Natural killer cell (primary cell): ENCODE measurements around the gene RUNX2. TPM values are rescaled to one million over a fixed set of nuclear protein-coding genes. Genes with fewer than 3 reads are reported as not detected.

Experiments
- ATAC-seq, 3 donors: fragments of 150-1000 bp in 2 of 3; fragments of 200-7000 bp in 1 of 3; cut with Tn5 transposase; 1 replicate in 1 of 3; 2 replicates in 2 of 3; pipeline ENCODE4 v1.10.0; 2021; ENCODE audit warnings: mild to moderate bottlenecking in 2 of 3, moderate library complexity in 2 of 3
- DNase-seq, 2 donors: peaks; one replicate each; pipeline versions ENCODE4 v3.0.0 to v3.0.0-alpha.2; 2013 to 2021; ENCODE audit warnings: mixed read lengths in 1 of 2
- H3K27ac ChIP-seq: one replicate; pipeline ENCODE4 v1.5.1; 2013; ENCODE audit warnings: mild to moderate bottlenecking, low read length
- H3K27me3 ChIP-seq: one replicate; pipeline ENCODE4 v1.6.1; 2013; ENCODE audit warnings: low read length; ENCODE audit not compliant: control insufficient read depth, insufficient read depth
- H3K36me3 ChIP-seq: one replicate; pipeline ENCODE4 v1.6.1; 2013; ENCODE audit warnings: low read length; ENCODE audit not compliant: control insufficient read depth, insufficient read depth
- H3K4me1 ChIP-seq: one replicate; pipeline ENCODE4 v1.6.1; 2013; ENCODE audit warnings: low read length; ENCODE audit not compliant: control insufficient read depth, insufficient read depth
- H3K4me3 ChIP-seq: one replicate; pipeline ENCODE4 v1.5.1; 2013; ENCODE audit warnings: low read length
- H3K9me3 ChIP-seq: one replicate; pipeline ENCODE4 v1.6.1; 2013; ENCODE audit warnings: low read length; ENCODE audit not compliant: control insufficient read depth, insufficient read depth
- H3K27ac Mint-ChIP-seq, 2 donors: one replicate each; pipeline ENCODE4 v1.8.0; 2022; ENCODE audit warnings: mild to moderate bottlenecking in 2 of 2, mixed read lengths in 2 of 2, moderate library complexity in 1 of 2
- H3K27me3 Mint-ChIP-seq, 2 donors: one replicate each; pipeline ENCODE4 v1.8.0; 2022; ENCODE audit warnings: low read depth in 2 of 2, mixed read lengths in 2 of 2
- H3K36me3 Mint-ChIP-seq: one replicate; pipeline ENCODE4 v1.8.0; 2022; ENCODE audit warnings: mixed read lengths
- H3K4me1 Mint-ChIP-seq, 2 donors: one replicate each; pipeline ENCODE4 v1.8.0; 2022; ENCODE audit warnings: mixed read lengths in 2 of 2
- H3K4me3 Mint-ChIP-seq: one replicate; pipeline ENCODE4 v1.8.0; 2022; ENCODE audit warnings: mild to moderate bottlenecking, moderate library complexity, mixed read lengths
- H3K9me3 Mint-ChIP-seq, 2 donors: one replicate each; pipeline ENCODE4 v1.8.0; 2022; ENCODE audit warnings: mixed read lengths in 2 of 2
- CTCF ChIP-seq: fragments of 200-600 bp; IDR thresholded peaks from one replicate; pipeline ENCODE4 v1.8.0; 2022; ENCODE audit warnings: antibody characterized with exemption
- WGBS: methylation state at CpG from one replicate; pipeline ENCODE4 v1.1.7; 2013; ENCODE audit warnings: missing lambda C conversion rate; ENCODE audit not compliant: insufficient coverage; 5-methylcytosine and 5-hydroxymethylcytosine counted together
- intact Hi-C: fragments of 100-400 bp; cut with micrococcal nuclease; formaldehyde crosslinking; loops from one replicate; pipeline ENCODE4 v1.14.2; 2022
- total RNA-seq, 4 donors: library from RNA; stranded (reverse); fragments of 120-200 nt in 1 of 4; gene quantifications; one replicate each; pipeline versions ENCODE4 v1.2.3 to v1.2.4, GENCODE V29; 2013 to 2022

The RUNX2 gene
- total RNA-seq, 3 donors from 2014 or later (not counting 1 experiment from before 2014, with no cell fraction given): 5.0 to 19.2 (median 7.0) TPM

DNA sequence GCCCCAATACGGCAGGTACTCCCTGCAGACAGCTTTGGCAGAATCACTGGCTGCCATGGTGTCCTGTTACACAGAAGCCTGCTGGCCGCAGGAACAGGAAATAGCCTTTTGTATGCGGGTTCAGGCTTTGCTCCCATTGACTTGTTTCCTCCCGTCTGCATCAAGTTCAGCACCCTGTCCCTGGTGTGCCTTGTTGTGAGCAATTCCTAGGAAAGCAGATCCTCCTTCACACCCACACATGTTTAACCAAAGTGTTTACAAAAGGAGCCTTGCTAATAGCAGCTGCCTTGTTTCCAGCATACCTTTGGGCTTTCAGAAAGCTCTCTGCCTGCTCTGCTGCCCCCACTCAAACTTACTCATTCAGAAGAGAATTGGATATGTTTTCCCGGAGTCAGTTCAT is 176.8 kb downstream of the RUNX2 start:
- Mint-ChIP-seq H3K4me1 (no peaks in the 10 kb centered on the region), H3K27ac (no peak overlapping the region), H3K27me3 (no peaks in the 10 kb centered on the region), H3K36me3 (no peaks in the 10 kb centered on the region), H3K9me3 (no peaks in the 10 kb centered on the region), H3K4me3 (no peak overlapping the region)
- no peak for TF ChIP-seq CTCF
- H3K9me3 ChIP-seq: no peaks in the 10 kb centered on the region
- H3K4me1 ChIP-seq: peaks cover 4% of the 10 kb centered on the region
- no peak overlapping the region for H3K27ac ChIP-seq
- H3K27me3 ChIP-seq: no peaks in the 10 kb centered on the region
- intact Hi-C loops: no loop called here
- no peak overlapping the region for H3K4me3 ChIP-seq
- 79% methylated on average over 5 of the region's 5 CpGs for WGBS
- DNase-seq: no peak
- peaks cover 2% of the 10 kb centered on the region for H3K36me3 ChIP-seq
- ATAC-seq: no peak

DNA sequence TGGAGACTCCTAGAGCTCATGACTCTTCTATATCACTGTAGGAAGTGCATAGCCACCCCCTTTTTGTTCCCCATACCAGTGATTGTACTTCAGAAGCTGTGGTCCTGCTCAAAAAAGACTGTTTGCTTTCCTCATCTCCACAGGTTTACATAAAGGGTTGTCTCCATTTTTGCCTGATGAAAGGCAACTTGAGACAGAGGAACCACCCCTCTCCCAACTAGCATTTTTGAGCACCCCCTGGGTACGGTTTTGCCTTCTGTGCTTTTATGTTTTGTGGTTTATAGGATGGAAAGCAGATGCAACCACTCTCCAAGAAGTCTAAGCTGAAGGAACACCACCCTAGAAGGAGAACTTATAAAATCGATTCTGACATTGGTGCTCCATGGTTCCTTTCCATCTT is 177.3 kb downstream of the RUNX2 start:
- H3K4me3 Mint-ChIP-seq: no peak overlapping the region

DNA sequence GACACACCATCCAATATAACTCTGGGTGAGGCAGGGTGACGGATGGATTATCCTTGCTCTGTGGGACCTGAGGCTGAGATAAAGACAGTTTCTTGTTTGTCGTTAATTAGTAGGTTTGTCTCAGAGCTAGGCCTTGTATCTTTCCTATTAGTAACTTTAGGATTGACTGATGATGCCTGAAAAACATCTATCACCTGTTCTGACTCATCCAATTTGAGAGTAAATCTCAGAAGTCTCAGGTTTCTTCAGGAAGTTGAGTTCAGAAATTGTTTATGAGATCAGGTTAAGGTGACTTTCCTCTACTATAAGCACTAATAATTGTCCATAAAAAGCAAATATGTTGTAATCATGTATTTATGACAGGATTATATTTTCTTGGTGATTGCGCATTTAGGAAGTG is 179.1 kb downstream of the RUNX2 start:
- ATAC-seq: no peak
- Histone ChIP-seq H3K36me3 (peaks cover 5% of the 10 kb centered on the region), H3K27me3 (no peaks in the 10 kb centered on the region), H3K4me3 (no peak overlapping the region), H3K27ac (no peak overlapping the region), H3K9me3 (no peaks in the 10 kb centered on the region), H3K4me1 (peaks cover 4% of the 10 kb centered on the region)
- Mint-ChIP-seq H3K9me3 (no peaks in the 10 kb centered on the region), H3K4me1 (no peaks in the 10 kb centered on the region), H3K27ac (no peak overlapping the region), H3K27me3 (no peaks in the 10 kb centered on the region), H3K36me3 (no peaks in the 10 kb centered on the region), H3K4me3 (no peak overlapping the region)
- 81% methylated on average over 2 of the region's 3 CpGs for WGBS
- intact Hi-C loops: no loop called here
- TF ChIP-seq CTCF: no peak
- no peak for DNase-seq

More for the DNA sequence above, 177.3 kb downstream of the RUNX2 start:
- Histone ChIP-seq H3K36me3 (peaks cover 2% of the 10 kb centered on the region), H3K4me3 (no peak overlapping the region), H3K27me3 (no peaks in the 10 kb centered on the region), H3K27ac (no peak overlapping the region), H3K9me3 (no peaks in the 10 kb centered on the region), H3K4me1 (peaks cover 4% of the 10 kb centered on the region)
- H3K27ac Mint-ChIP-seq: no peak overlapping the region
- H3K27me3 Mint-ChIP-seq: no peaks in the 10 kb centered on the region
- H3K36me3 Mint-ChIP-seq: no peaks in the 10 kb centered on the region
- no peaks in the 10 kb centered on the region for H3K4me1 Mint-ChIP-seq
- DNase-seq (no peak), ATAC-seq (no peak)
- H3K9me3 Mint-ChIP-seq: no peaks in the 10 kb centered on the region
- 74% methylated on average over 1 of the region's 2 CpGs for WGBS
- no peak for TF ChIP-seq CTCF
- intact Hi-C loops: no loop called here

DNA sequence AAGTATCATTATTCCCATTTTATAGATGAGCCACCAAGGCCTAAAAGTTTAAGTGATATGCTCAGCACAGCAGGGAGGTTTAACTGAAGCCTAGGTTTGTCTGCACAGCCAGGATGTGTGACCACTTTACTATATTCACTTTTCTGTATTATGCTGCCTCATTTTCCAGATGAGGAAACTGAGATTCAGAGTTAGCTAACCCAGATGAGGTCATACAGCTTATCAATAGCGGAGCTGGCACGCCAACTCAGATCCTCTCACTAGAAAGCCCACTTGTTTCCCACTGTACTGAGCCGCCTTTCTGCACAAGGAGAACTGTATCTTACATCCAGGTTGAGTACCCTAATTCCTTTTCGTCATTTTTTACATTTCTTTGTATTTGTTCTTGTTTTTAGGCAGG is 181.3 kb downstream of the RUNX2 start:
- Mint-ChIP-seq H3K36me3 (no peaks in the 10 kb centered on the region), H3K9me3 (no peaks in the 10 kb centered on the region), H3K4me3 (no peak overlapping the region), H3K27ac (no peak overlapping the region), H3K27me3 (no peaks in the 10 kb centered on the region), H3K4me1 (no peaks in the 10 kb centered on the region)
- H3K36me3 ChIP-seq: peaks cover 13% of the 10 kb centered on the region
- H3K27ac ChIP-seq: no peak overlapping the region
- TF ChIP-seq CTCF: no peak
- ATAC-seq (no peak), DNase-seq (no peak)
- intact Hi-C loops: no loop called here
- WGBS: 88% methylated on average over 4 of the region's 4 CpGs
- no peaks in the 10 kb centered on the region for H3K9me3 ChIP-seq
- no peak overlapping the region for H3K4me3 ChIP-seq
- no peaks in the 10 kb centered on the region for H3K27me3 ChIP-seq
- peaks cover 4% of the 10 kb centered on the region for H3K4me1 ChIP-seq
